NCI-H1930 (cell line): ENCODE results near the gene LMBRD1.
A peak's percentile ranks its signal among the peaks of the same experiment; 100 is the strongest.
"Not testable (repeated sequence)": the region's sequence is repeated elsewhere in the genome, so short reads cannot be mapped to it uniquely, and the experiment has no call there.

Experiments
- DNase-seq, 2 experiments: peaks; one replicate each; lab custom pipeline; 2025; lab: John Stamatoyannopoulos, UW

Gene LMBRD1

DNA sequence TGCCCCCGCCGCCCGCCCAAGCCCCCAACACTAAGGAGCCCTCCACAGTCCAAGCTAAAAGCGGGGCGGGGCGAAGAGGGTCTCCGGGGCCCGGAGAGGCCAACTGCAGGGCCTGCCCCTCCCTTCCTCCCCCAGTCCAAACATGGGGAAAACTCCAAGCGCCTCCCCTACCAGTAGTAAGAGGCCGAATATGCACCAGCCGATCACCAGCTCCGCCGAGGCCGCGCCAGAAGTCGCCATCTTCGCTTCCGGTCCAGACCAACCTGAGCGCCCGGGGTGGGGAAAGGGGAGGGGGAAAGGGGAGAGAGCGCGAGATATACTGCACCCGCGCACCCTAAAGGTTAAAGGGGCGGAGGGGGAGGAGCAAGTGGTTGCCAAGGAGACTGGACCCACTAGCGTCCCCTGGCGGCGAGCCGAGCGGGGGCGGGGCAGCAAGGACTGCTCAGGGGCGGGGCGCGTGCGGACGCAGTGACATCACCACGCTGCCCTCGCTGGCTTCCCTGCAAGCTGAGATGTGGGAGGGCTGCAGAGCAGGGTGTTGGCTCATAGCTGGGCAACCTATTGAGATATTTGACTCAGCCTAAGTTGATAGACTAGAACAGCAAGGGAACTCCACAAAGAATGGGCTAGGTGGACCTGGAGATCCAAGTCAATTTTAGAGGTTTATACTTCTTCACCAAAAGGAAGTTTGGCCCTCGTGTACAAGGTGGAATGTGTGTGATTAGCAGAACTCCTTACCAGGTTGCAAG is at the start of gene LMBRD1:
LMBRD1 (minus strand) TSS at position 369 of the 749 bp plus-strand sequence; CDS start at position 240, 129 bp downstream.
- peak; percentile 87 to 91 for DNase-seq

- no peak for DNase-seq
Observed at GRCh38 chr6:69846312-69846711, 49.5 kb upstream of the LMBRD1 start.

GRCh38 chr6:69843189-69843588 is 46.4 kb upstream of the LMBRD1 start:
- DNase-seq: no peak

DNA sequence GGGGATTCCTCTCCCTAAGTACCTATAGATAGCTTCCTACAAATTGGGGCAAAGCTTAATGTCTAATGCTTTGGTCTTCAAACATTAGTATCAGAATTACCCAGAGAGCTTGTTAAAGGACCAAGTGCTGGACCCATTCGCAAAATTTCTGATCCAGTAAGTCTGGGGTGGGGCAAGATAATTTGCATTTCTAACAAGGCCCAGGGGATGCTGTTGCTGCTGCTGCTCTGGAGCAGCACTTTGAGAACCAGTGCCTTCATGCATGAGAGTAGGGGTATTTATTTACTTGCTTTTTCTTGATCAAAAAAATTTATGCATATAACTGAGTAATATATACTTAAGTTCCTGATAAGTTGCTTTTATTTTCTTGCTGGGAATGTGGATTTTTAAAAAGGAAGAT is 45.1 kb upstream of the LMBRD1 start:
- no peak for DNase-seq

GRCh38 chr6:69835414-69836179 is 38.8 kb upstream of the LMBRD1 start:
- peak in 1 of 2 experiments; percentile 19 for DNase-seq

- no peak for DNase-seq
Observed at GRCh38 chr6:69832558-69832957, 35.7 kb upstream of the LMBRD1 start.

DNA sequence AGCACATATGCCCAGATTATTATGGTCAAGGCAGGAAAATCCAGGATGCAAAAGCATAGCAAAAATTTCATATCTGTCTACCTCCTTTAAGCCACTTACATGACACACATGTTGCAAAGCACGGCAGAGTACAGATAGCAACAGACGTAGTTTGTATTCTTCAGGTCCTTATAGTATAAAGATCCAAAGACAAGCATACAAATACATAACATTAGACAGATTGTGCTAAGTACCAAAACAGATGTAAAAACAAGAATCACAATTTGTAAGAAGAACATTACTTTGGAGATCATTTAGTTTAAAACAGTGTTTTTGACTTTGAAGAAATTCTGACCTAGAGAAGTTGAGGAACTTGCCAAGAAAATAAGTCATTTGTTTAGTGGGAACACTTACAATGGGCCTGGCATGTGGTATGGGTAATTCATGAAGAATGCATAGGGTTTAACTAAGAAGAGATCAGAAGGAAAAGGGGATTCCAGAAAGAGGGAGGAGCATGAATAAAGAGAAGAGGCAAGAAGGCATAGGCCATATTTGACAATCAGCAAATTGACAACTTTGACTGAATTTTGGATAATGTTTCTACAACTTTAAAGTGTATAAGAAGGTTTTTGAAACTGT is 30.6 kb upstream of the LMBRD1 start:
- DNase-seq: no peak

DNA sequence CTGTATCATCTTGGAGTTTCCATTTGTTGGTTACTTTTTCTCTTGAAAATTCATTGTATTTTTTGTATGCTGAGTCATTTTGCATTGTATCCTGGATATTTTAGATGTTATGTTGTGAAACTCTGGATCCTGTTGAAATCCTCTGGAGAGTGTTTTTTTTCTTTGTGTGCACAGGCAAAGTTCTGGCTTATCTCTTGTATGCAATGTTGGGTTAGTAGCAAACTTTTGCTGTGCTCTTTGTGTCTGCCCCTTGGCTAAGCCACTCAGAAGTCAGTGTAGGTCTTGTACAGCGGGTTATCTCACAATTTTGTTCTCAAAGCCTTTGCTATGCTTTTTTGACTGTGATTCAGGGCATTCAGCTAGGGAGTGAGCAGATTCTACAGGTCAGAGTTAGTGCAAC is 29.1 kb upstream of the LMBRD1 start:
- no peak for DNase-seq

DNA sequence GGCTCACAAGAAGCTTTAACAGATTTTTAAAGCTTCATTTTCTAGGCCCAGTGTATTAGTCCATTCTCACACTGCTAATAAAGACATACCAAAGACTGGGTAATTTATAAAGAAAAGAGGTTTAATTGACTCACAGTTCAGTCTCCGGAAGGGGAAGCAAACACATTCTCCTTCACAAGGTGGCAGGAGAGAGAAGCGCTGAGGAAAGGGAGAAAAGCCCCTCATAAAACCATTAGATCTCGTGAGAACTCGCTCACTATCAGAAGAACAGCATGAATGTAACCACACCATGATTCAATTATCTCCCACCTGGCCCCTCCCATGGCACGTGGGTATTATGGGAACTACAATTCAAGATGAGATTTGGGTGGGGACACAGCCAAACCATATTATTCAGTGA is 27.5 kb upstream of the LMBRD1 start:
- not testable (repeated sequence) for DNase-seq

DNA sequence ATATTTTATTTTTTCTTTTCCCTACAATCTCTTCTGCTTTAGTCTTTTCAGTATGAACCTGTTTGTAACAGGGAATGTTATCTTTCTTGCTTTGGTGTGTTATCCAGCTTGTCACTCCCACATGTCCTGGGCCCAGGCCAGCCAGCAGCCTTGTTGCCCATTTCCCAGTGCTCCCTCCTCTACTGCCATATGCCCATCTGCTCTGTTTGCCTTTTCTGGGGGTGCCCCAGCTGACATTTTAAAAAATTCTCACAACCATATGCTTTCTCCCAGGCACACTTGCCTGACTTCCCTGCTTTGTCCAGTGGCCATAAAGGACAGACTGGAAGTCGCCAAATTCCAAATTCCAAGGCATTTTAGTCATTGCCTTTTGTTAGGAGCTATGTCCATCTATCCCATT is 23.6 kb upstream of the LMBRD1 start:
- DNase-seq: no peak

DNA sequence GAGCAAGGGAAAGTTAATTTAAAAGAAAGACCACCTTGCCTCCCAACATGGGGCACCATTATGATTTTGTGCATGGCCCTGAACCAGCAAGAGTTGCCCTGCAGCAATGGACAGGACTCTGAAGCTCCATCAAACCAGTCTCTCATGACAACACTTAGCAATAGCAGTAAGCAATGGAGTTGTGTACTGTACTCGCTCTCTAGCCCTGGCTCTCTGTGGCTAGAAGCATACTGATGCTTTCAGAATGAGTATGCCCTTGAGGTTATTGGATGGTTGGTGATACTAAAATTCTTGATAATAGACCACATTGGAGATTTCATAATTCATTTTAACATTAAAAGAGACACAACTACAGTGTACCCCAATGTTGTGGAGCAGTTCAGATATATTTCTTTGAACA is 23.2 kb upstream of the LMBRD1 start:
- no peak for DNase-seq

DNA sequence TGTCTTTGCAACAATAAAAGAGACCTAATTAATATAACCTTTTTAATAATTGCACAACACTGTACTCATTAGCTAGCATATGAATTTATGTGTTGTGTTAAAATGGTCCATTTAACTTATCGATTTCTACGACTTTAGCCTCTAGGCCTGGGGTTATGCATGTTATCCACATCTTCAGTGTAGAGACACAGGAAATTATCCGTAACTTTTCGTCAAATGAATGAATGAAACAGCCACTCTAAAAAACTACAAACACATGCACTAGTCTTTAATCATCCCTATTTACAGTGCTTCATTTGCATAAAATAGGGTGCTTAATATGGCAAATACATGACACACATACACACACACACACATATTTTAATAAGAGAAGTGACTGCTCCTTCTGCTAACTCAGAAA is 22.3 kb upstream of the LMBRD1 start:
- DNase-seq: no peak

- DNase-seq: no peak
Observed at GRCh38 chr6:69818223-69818930, 21.6 kb upstream of the LMBRD1 start.

DNA sequence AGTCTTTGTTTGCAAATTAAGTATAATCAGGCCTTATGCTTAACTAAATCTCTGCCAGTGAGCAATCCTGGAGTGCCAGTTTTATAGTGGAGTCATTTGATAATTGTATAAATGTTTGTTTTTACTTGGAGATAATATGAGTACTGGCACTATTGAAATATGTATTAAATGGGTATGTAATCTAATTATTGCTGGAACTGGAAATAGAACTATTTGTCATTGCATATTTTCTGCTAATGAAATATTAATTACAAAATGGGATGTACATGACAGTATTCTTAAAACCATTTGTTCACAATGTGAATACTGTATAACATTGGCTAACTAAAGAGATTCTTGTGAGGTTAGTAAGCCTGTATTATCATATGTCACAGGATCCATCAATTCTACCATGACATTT is 20.5 kb upstream of the LMBRD1 start:
- no peak for DNase-seq

GRCh38 chr6:69816569-69816968 is 19.8 kb upstream of the LMBRD1 start:
- DNase-seq: no peak

DNA sequence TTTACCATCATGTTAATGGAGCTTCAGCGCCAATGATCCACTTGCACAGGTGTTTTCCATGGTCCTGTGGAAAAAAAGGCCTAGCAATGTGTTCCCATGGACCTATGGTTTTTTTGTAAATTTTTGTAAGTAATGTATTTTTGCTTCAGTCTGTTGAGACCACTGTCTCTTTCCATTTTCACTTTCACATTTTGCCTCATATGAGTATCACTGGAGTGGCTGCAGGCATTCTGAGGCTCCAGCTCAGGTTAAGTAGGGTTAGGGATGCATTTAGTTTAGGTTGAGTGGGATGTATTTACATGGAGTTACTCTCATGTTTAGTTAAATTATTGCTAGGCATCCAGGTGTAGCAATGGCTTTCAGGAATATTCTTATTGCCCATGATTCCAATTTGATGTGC is 19.2 kb upstream of the LMBRD1 start:
- no peak for DNase-seq

- no peak for DNase-seq
Observed at GRCh38 chr6:69813508-69813907, 16.7 kb upstream of the LMBRD1 start.

GRCh38 chr6:69812746-69813427 is 16.1 kb upstream of the LMBRD1 start:
- no peak for DNase-seq

- no peak for DNase-seq
Observed at GRCh38 chr6:69802995-69803394, 6.2 kb upstream of the LMBRD1 start.

GRCh38 chr6:69801711-69802110 is 4.9 kb upstream of the LMBRD1 start:
- DNase-seq: no peak

- DNase-seq: no peak
Observed at GRCh38 chr6:69801225-69801624, 4.4 kb upstream of the LMBRD1 start.

GRCh38 chr6:69798796-69799195 is 2.0 kb upstream of the LMBRD1 start:
- DNase-seq: not testable (repeated sequence)
